Esophagus squamous epithelium (tissue), 5 donors: Measurements from ENCODE around the gene PNMA1. TPM values are rescaled to one million over a fixed set of nuclear protein-coding genes. Genes with fewer than 3 reads are reported as not detected.
A peak's percentile ranks its signal among the peaks of the same experiment; 100 is the strongest.

Experiments
- DNase-seq: peaks from one replicate; lab custom pipeline; 2025; lab: John Stamatoyannopoulos, UW
- H3K27ac ChIP-seq, 4 donors: fragments of 200-600 bp; sonication (generic); one replicate each; pipeline ENCODE4 v1.5.1; 2016 to 2019; ENCODE audit warnings: mild to moderate bottlenecking in 1 of 4
- H3K27me3 ChIP-seq, 4 donors: fragments of 200-600 bp; sonication (generic); 1 replicate in 3 of 4; 2 replicates in 1 of 4; pipeline versions ENCODE4 v1.5.1 to v1.6.0; 2017 to 2021; ENCODE audit warnings: antibody characterized with exemption in 1 of 4
- H3K36me3 ChIP-seq, 3 donors: fragments of 200-600 bp; sonication (generic); one replicate each; pipeline ENCODE4 v1.5.1; 2016 to 2019
- H3K4me1 ChIP-seq, 3 donors: fragments of 200-600 bp; sonication (generic); one replicate each; pipeline ENCODE4 v1.5.1; 2017 to 2019
- H3K4me3 ChIP-seq, 4 donors: fragments of 200-600 bp; sonication (generic); 1 replicate in 3 of 4; 2 replicates in 1 of 4; pipeline ENCODE4 v1.5.1; 2016 to 2019; ENCODE audit warnings: mild to moderate bottlenecking in 2 of 4, moderate library complexity in 1 of 4
- H3K9me3 ChIP-seq, 3 donors: fragments of 200-600 bp; sonication (generic); one replicate each; pipeline ENCODE4 v1.5.1; 2016 to 2019
- POLR2A ChIP-seq, 4 donors: fragments of 450-650 bp; IDR thresholded peaks; one replicate each; pipeline ENCODE4 v1.6.1; 2017; ENCODE audit warnings: antibody characterized with exemption in 4 of 4, mild to moderate bottlenecking in 4 of 4, moderate library complexity in 3 of 4
- WGBS, 2 donors: methylation state at CpG; one replicate each; pipeline ENCODE4 v1.1.5; 2018; 5-methylcytosine and 5-hydroxymethylcytosine counted together
- intact Hi-C: fragments of 100-400 bp; cut with DNase I; formaldehyde crosslinking; loops from one replicate; pipeline ENCODE4 v1.15.0; 2022
- total RNA-seq, 4 donors: library from RNA; depleted of rRNA; stranded (reverse); fragments of >200 nt; gene quantifications; one replicate each; pipeline ENCODE4 v1.1.0, GENCODE V29; 2016
- TF ChIP-seq, protein P1 (sequence below), 6 experiments: fragments of 450-650 bp in 4 of 6; fragments of 200-600 bp in 2 of 6; sonication (generic) in 2 of 6; IDR thresholded peaks; one replicate each; pipeline ENCODE4 v1.5.1; 2016 to 2019; ENCODE audit warnings: antibody characterized with exemption in 6 of 6, mild to moderate bottlenecking in 4 of 6, moderate library complexity in 4 of 6
- donor health status: DM: yes; HTN: yes; CAD: no.

PNMA1 gene
- total RNA-seq, 4 donors from 2014 or later: 4.2 to 13.9 (median 7.2) TPM

DNA sequence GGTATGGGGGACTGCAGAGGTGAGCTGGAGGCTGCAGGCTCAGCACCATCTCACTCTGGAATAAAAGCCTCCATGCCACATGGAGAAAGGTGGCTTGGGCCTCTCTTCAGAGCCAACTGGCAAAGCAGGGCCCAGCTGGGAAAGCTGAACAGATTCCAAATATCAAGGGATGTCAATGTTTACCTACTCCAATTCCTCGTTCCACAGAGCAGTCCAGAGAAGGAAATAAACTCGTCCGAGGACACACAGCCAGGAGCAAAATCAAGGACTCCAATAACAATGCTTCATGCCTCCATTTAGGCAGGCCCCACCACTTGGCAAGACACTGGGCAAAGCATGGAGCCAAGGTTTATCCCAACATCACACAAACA lies 36.3 kb upstream of the PNMA1 start:
- no peaks in the 10 kb centered on the region for H3K9me3 ChIP-seq
- no peak for DNase-seq
- peak overlapping the region; percentile 47 to 100 (median 94) for H3K27ac ChIP-seq
- 25 to 31% methylated on average over 3 of the region's 3 CpGs for WGBS, 2 donors
- no peak overlapping the region for H3K4me3 ChIP-seq
- H3K36me3 ChIP-seq: no peaks in the 10 kb centered on the region
- no peak for TF ChIP-seq POLR2A (IDR thresholded peaks at IDR 0.05)
- TF ChIP-seq, protein P1, sequence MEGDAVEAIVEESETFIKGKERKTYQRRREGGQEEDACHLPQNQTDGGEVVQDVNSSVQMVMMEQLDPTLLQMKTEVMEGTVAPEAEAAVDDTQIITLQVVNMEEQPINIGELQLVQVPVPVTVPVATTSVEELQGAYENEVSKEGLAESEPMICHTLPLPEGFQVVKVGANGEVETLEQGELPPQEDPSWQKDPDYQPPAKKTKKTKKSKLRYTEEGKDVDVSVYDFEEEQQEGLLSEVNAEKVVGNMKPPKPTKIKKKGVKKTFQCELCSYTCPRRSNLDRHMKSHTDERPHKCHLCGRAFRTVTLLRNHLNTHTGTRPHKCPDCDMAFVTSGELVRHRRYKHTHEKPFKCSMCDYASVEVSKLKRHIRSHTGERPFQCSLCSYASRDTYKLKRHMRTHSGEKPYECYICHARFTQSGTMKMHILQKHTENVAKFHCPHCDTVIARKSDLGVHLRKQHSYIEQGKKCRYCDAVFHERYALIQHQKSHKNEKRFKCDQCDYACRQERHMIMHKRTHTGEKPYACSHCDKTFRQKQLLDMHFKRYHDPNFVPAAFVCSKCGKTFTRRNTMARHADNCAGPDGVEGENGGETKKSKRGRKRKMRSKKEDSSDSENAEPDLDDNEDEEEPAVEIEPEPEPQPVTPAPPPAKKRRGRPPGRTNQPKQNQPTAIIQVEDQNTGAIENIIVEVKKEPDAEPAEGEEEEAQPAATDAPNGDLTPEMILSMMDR (IDR thresholded peaks at IDR 0.05): no peak
- no peaks in the 10 kb centered on the region for H3K27me3 ChIP-seq
- peaks cover 82 to 100% (median 95%) of the 10 kb centered on the region in 3 donors for H3K4me1 ChIP-seq
- intact Hi-C loops: no loop called here

DNA sequence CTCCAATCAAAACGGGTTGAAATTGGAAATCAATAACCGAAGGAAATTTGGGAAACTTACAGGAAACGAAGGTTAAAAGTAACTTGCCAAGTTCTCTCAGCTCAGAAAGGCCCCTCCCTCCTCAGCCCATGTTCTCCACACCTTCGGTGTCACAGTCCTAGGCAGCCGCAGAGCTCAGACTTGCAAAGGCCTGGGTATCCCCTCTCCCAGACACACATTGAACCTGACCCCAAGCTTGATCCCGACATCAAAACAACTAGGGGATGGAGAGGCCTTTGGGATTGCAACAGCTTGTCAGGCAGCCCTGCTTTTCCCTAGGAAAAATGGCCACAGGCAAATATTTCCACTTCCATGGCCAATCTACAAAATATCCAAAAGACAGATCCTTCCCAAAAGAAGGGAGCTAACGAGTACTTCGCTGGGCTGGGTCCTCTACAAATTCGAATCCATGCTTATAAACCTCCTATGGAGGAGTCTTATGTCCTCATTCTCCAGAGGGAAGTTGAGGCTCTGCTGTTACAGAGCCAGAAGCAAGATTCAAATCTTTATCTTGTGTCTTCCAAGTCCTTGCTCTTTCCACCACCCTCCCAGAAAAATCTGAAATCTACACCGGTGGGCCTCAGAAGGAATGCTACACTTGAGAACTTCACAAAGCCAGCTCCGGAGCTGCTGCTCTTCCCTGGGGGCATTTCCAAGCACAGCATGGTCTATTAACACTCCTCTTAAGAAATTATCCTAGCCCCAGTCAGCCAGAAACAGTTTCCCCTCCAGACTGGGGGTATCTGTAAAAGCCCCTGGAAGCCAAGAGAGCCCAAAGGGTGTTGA lies 35.7 kb upstream of the PNMA1 start:
- no peak overlapping the region for H3K4me3 ChIP-seq
- WGBS, 2 donors: 32 to 41% methylated on average over 9 to 11 of the region's 11 CpGs
- H3K27ac ChIP-seq: peak overlapping the region; percentile 47 to 100 (median 94)
- H3K4me1 ChIP-seq: peaks cover 82 to 100% (median 95%) of the 10 kb centered on the region in 3 donors
- TF ChIP-seq POLR2A (IDR thresholded peaks at IDR 0.05): no peak
- TF ChIP-seq, protein P1 (IDR thresholded peaks at IDR 0.05): no peak
- intact Hi-C loops: no loop called here
- H3K36me3 ChIP-seq: no peaks in the 10 kb centered on the region
- no peaks in the 10 kb centered on the region for H3K27me3 ChIP-seq
- H3K9me3 ChIP-seq: no peaks in the 10 kb centered on the region
- DNase-seq: no peak

DNA sequence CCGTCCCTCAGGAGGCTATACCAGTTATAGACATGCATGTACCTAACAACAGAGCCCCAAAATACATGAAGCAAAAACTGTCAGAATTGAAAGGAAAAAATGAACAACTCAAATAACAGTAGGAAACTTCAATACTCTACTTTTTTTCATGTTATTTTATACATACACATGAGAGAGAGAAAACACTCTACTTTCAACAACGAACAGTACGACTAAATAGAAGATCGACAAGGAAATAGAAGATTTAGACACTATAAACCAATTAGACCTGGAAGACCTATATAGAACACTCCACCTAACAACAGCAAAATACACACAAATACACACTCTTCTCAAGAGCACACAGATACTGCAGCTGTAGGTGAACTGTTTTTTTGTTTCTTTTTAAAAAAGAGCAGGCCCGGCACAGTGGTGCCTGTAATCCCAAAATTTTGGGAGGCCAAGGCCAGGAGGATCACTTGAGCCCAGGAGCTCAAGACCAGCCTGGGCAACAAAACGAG lies 34.7 kb upstream of the PNMA1 start:
- whole genome bisulfite sequencing, 2 donors: 66 to 78% methylated on average over 5 to 6 of the region's 6 CpGs
- H3K27ac ChIP-seq: peak overlapping the region in 3 of 4 donors; percentile 47 to 100 (median 92)
- peaks cover 82 to 100% (median 95%) of the 10 kb centered on the region in 3 donors for H3K4me1 ChIP-seq
- H3K27me3 ChIP-seq: no peaks in the 10 kb centered on the region
- H3K4me3 ChIP-seq: no peak overlapping the region
- no peak for DNase-seq
- intact Hi-C loops: no loop called here
- no peaks in the 10 kb centered on the region for H3K9me3 ChIP-seq
- H3K36me3 ChIP-seq: no peaks in the 10 kb centered on the region
- TF ChIP-seq POLR2A (IDR thresholded peaks at IDR 0.05): no peak
- TF ChIP-seq, protein P1 (IDR thresholded peaks at IDR 0.05): no peak

- Histone ChIP-seq H3K4me3 (no peak overlapping the region), H3K27ac (peak overlapping the region; percentile 85 to 100 (median 94)), H3K36me3 (no peaks in the 10 kb centered on the region), H3K4me1 (peaks cover 82 to 100% (median 95%) of the 10 kb centered on the region in 3 donors), H3K9me3 (no peaks in the 10 kb centered on the region), H3K27me3 (no peaks in the 10 kb centered on the region)
- 76% methylated on average over 6 to 9 of the region's 9 CpGs for WGBS, 2 donors
- no peak for DNase-seq
- intact Hi-C loops: no loop called here
- TF ChIP-seq POLR2A (IDR thresholded peaks at IDR 0.05): no peak
- TF ChIP-seq, protein P1 (IDR thresholded peaks at IDR 0.05): no peak
These were observed 33.4 kb upstream of the PNMA1 start for GRCh38 chr14:73747379-73748211.
